GM18507 (cell line): Measurements from ENCODE around the gene RPL7A.
"Not testable (repeated sequence)": the region's sequence is repeated elsewhere in the genome, so short reads cannot be mapped to it uniquely, and the experiment has no call there.

Experiments used
- DNase-seq: peaks from one replicate; pipeline ENCODE4 v3.0.0; 2011; ENCODE audit warnings: low read depth; ENCODE audit not compliant: insufficient read length; ENCODE audit errors: extremely low spot score
- FAIRE-seq: peaks from 2 replicates; lab custom pipeline; 2011; peaks lifted over from hg19 to GRCh38; lab: Jason Lieb, UNC

RPL7A gene

GRCh38 chr9:133360400-133361393, 12.7 kb downstream of the RPL7A start:
- DNase-seq: no peak
- no peak for FAIRE-seq

DNA sequence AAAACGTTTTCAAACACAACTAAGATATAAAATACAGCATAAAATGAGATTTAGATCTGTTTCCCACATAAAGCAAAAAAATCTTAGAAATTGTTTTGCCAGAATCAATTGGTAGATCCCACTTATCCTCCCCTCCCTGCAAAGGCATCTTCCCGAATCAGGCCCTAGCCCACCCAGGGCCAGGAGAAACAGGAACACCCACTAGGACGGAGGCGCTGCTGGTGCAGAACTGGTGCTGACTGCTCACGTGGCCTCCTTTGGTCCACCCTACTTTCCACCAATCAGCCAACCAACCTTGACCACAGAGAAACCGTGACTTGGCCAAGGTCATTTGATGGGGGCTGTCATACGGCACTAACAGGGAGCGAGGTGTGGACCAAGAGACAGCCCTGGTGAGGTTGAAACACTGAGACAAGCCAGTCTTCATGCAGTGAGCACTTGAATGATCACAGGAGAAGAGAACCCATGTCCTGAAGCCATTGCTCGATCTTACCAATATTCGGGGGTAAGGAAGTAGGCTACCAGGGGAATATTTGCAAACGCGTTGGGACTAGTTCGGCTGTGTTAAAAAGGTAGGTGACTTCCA, 13.6 kb downstream of the RPL7A start:
- no peak for DNase-seq
- no peak for FAIRE-seq

DNA sequence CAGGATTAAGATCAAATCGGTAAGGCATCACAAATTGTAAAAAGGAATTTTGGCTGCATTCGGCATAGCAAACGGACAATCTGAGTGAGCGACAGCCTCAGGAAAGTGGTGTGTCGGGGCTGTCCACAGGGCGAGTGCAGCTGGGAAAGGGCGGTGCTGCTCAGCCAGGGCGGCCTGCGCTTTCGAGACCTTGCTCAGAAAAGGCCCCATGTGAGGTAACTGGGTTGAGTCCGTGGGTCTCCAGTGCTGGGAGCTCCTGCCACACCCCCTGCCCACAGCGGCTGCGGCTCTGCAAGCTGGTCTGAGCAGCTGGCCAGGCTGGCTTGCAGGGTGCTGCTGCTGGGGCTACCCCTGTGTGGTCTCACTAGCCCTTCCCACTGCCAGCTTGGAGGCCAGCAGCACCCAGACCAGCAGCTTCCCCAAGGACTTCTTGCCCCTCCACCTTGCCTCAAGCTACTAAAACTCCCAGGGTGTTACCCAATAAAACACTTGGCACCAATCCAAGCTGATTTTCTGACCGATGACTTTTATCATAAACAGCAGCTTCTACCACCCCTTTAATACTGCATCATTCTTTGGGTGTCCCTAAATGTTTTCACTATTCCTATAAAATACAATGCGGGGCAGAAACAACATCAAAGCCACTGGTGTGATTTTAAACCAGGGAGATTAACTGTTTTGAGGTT, 14.5 kb downstream of the RPL7A start:
- DNase-seq (no peak), FAIRE-seq (no peak)

- FAIRE-seq (no peak), DNase-seq (no peak)
Observed at GRCh38 chr9:133366435-133366834, 18.4 kb downstream of the RPL7A start.

DNA sequence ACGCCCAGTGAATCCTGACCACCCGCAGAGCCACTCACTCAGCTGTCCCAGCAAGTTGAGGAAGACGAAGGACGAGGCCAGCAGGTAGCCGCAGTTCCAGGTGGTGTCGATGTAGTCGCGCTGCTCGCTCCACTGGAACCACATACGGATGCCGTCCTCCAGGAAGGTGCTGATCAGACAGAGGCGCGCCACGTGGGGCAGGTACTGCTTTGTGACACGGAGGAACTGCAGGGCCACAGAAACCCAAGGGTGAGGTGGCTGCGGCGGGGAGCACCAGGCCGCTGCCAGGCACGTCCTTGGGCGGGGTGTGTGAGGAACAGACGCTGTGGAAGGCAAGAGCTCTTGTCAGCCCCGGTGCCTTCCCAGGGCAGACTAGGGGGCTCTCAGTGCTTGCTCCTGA, 19.2 kb downstream of the RPL7A start:
- DNase-seq (no peak), FAIRE-seq (no peak)

GRCh38 chr9:133367778-133368177, 19.8 kb downstream of the RPL7A start:
- no peak for FAIRE-seq

DNA sequence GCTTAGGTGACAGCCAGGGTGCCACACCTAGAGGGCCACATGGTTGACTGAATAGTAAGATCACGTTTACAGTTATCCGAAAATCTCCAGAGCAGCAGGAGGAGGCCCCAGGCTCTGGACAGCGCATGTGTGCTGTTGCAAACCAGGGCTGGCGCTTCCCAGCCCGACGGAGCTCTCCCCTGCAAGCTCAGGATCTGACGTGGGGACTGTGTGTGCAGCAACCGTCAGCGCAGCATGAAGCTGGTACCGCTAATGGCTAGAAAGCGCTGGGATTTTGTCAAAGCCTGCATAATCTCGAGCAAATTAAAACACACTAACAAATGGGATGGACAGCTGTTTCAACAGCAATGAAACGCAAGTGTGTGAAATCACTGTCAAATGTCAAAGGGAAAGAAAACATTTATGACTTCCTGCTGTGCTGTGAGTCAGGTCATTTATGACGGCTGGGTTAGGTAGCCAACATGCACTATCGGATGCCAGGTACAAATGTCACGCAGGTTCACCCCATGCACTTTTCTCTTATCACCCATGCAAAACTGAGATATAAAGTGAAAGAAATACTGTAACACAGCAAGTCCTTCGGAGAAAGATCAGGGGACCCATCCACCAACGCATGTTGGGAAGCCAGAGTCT, 20.3 kb downstream of the RPL7A start:
- no peak for DNase-seq
- no peak for FAIRE-seq

More at GRCh38 chr9:133367778-133368177, 19.8 kb downstream of the RPL7A start:
- no peak for DNase-seq

- no peak for DNase-seq
- FAIRE-seq: no peak
Observed at GRCh38 chr9:133369422-133369821, 21.4 kb downstream of the RPL7A start.

GRCh38 chr9:133369933-133370332, 21.9 kb downstream of the RPL7A start:
- no peak for DNase-seq
- no peak for FAIRE-seq

DNA sequence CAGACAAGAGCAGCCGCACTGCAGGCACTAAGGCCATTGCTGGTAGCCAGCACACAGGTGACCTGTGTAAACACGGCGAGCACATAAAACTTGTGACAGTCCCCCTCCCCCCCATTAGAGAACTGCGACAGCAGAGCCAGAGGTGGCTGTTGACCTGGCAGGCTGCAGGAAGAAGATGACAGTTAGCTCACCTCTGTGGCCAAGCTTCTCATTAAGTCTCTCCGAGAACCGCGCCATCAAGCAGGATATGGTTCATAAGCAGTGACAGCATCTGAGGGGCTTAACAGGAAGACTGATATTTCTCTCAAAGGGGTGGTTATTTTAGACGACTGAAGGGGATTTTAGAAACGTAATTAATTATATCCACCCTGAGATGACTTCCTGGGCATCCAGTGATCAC, 22.7 kb downstream of the RPL7A start:
- no peak for FAIRE-seq
- DNase-seq: no peak

DNA sequence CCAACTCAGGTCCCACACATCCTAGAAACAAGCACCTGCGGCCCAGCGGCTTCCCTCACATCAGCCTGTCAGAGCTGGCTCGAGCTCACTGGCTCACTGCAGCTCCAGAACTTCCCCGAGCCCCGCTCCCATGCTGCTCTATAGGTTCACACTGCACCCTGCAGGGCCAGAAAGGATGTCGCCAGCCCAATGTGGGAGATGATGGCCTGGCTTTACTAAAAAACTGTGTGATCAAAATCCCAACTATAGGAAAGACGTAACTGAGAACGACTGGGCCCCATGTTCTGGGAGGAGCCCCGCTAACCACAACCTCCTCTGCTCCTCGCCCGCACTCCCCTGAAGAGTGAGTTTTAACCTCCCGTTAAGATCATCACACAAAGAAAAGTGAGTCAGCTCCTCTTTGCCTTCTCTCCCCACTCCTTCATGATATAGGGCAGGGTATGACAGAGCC, 23.3 kb downstream of the RPL7A start:
- FAIRE-seq (no peak), DNase-seq (no peak)

DNA sequence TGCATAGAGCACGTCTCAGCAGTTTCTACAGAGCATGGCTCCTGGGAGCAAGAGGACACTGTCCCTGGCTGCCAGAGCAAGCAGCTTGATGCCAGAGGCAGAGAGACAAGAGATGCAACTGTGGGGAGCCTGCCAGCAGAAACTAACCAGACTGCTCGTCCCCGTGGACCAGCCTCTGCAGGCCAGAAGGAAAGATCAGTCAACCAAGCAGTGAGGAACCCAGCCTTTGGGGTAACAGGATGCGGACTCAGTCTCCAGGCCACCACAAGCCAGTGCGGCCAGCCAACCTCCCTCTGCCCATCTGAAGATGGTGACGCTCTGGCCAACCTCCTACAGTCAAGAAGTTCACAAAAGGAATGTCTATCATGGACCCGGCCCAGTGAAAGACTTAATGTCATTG, 24.1 kb downstream of the RPL7A start:
- FAIRE-seq: no peak

GRCh38 chr9:133374612-133375115, 26.6 kb downstream of the RPL7A start:
- FAIRE-seq (no peak), DNase-seq (no peak)

More for the DNA sequence above, 24.1 kb downstream of the RPL7A start:
- no peak for DNase-seq

GRCh38 chr9:133375116-133375723, 27.2 kb downstream of the RPL7A start:
- FAIRE-seq: no peak
- DNase-seq: no peak

GRCh38 chr9:133375724-133376654, 28.0 kb downstream of the RPL7A start, which contains the start of the genes STKLD1 and SURF4:
Gene STKLD1 (plus strand): TSS chr9:133376366. CDS start chr9:133376474, 108 bp downstream.
Gene SURF4 (minus strand): TSS chr9:133376060. CDS start chr9:133375969, 91 bp downstream.
- FAIRE-seq (peak; percentile 86), DNase-seq (peak; percentile 100)

DNA sequence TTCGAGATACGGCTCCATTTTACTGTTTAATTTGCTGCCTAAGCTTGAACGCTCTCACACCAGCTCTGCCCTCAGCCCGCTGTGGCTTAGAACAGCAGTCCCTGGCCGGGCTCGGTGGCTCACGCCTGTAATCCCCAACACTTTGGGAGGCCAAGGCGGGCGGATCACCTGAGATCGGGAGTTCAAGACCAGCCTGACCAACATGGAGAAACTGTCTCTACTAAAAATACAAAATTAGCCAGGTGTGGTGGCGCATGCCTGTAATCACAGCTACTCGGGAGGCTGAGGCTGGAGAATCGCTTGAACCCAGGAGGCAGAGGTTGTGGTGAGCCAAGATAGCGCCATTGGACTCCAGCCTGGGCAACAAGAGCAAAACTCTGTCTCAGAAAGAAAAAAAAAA, 29.3 kb downstream of the RPL7A start:
- not testable (repeated sequence) for FAIRE-seq, DNase-seq

DNA sequence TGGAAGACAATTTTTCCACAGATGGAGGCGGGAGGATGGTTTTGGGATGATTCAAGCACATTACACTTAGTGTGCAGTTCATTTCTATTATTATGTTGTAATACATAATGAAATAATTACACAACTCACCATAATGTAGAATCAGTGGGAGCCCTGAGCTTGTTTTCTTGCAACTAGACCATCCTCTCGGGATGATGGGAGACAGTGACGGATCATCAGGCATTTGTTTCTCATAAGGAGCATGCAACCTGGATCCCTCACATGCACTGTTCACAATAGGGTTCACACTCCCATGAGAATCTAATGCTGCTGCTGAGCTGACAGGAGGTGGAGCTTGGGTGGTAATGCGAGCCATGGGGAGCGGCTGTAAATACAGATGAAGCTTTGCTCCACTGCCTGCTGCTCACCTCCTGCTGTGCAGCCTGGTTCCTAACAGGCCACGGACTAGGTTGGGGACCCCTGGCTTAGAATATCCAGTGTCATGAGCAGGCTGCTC, 29.8 kb downstream of the RPL7A start:
- no peak for FAIRE-seq
- no peak for DNase-seq
